ENCODE results near the gene PDHB.

Gene PDHB

DNA sequence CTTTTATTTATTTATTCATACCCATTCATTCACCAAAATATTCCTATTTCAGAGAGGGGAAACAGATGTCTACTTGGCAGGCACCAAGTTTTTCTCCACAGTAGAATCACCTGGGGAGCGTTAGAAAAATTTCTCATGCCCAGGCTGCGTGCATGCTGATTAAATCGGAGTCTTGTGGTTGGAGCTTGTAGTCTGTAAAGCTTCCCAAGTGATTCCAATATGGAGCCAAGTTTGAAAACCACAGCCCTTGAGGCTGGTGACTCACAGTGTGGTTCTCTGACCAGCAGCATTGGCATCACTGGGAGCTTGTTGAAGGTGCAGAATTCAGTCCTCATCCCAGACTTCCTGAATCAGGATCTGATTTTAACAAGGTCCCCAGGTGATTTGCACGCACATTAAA, 49.7 kb downstream of the PDHB start:
- peak overlapping the region; percentile 23 for H2AFZ ChIP-seq
- no peaks in the 10 kb centered on the region for H3K27me3 ChIP-seq (ENCODE audit: control insufficient read depth, insufficient read depth, low read length)
- peak overlapping the region; percentile 38 for H3K4me2 ChIP-seq (ENCODE audit: low read length)
- H3K4me1 ChIP-seq: peaks cover 23% of the 10 kb centered on the region
- H3K9me3 ChIP-seq (ENCODE audit: control insufficient read depth, low read length): no peaks in the 10 kb centered on the region
- no peaks in the 10 kb centered on the region for H3K36me3 ChIP-seq (ENCODE audit: control insufficient read depth, insufficient read depth, low read length)
- H3K9ac ChIP-seq: no peak overlapping the region
- no peak overlapping the region for H3K4me3 ChIP-seq (ENCODE audit: low read depth, low read length)
- H3K27ac ChIP-seq: peak overlapping the region; percentile 66
- TF ChIP-seq, protein P1, sequence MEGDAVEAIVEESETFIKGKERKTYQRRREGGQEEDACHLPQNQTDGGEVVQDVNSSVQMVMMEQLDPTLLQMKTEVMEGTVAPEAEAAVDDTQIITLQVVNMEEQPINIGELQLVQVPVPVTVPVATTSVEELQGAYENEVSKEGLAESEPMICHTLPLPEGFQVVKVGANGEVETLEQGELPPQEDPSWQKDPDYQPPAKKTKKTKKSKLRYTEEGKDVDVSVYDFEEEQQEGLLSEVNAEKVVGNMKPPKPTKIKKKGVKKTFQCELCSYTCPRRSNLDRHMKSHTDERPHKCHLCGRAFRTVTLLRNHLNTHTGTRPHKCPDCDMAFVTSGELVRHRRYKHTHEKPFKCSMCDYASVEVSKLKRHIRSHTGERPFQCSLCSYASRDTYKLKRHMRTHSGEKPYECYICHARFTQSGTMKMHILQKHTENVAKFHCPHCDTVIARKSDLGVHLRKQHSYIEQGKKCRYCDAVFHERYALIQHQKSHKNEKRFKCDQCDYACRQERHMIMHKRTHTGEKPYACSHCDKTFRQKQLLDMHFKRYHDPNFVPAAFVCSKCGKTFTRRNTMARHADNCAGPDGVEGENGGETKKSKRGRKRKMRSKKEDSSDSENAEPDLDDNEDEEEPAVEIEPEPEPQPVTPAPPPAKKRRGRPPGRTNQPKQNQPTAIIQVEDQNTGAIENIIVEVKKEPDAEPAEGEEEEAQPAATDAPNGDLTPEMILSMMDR (IDR thresholded peaks at IDR 0.05): no peak
- H3K79me2 ChIP-seq: peaks cover 12% of the 10 kb centered on the region

DNA sequence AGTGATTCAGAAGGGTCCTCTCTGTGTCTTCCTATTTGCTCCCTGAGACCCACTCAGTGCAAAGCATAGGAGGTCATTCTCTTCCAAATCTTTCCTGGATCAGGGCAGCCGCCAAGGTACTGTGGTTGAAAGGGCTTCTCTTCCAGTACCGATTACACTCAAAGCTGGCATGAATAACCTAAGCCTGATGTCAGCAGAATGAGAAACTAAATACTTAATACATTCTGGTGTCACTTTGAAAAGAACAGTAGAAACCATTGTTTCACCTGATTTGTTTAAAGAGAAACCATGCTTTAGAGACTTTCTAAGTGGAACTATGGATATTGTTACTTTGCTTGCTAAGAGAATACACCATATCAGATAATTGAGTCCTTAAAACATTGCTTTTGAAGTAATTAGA, 50.2 kb downstream of the PDHB start:
- TF ChIP-seq, protein P1 (IDR thresholded peaks at IDR 0.05): no peak
- Histone ChIP-seq H3K27me3 (ENCODE audit: control insufficient read depth, insufficient read depth, low read length) (no peaks in the 10 kb centered on the region), H3K4me1 (peaks cover 23% of the 10 kb centered on the region), H2AFZ (no peak overlapping the region), H3K27ac (peak overlapping the region; percentile 66), H3K4me2 (ENCODE audit: low read length) (no peak overlapping the region), H3K4me3 (ENCODE audit: low read depth, low read length) (no peak overlapping the region), H3K79me2 (peaks cover 13% of the 10 kb centered on the region), H3K36me3 (ENCODE audit: control insufficient read depth, insufficient read depth, low read length) (no peaks in the 10 kb centered on the region), H3K9me3 (ENCODE audit: control insufficient read depth, low read length) (no peaks in the 10 kb centered on the region), H3K9ac (no peak overlapping the region)

DNA sequence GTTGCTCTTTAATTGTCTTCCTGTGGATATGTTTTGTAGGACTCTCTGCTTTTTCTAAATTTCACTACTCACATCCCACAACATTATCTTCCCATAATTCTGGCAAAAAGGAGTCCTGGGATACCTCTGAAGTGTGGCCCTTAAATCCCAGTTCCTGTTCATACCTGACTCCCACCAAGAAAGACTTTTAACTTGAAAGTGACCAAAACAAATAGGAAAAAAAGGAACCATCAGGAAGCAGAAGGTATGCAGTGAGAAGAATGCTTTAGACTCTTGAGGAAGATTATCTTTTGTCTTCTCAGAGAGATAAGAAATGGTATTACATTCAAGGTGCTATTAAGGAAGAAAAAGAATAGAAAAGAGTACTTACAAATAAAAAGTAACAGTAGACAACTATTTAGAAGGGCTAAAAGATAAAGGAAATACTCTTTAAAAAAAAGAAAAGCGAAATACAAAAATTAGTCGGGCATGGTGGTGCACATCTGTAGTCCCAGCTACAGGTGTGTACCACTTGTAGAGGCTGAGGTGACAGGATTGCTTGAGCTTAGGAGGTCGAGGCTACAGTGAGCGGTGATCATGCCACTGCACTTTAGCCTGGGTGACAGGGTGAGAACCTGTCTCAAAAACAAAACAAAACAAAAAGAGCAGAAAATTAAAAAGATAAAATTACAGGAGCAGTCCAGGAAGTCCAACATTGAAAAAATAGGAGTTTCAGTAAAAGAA, 54.1 kb downstream of the PDHB start:
- peaks cover 17% of the 10 kb centered on the region for H3K4me1 ChIP-seq
- no peaks in the 10 kb centered on the region for H3K27me3 ChIP-seq (ENCODE audit: control insufficient read depth, insufficient read depth, low read length)
- TF ChIP-seq, protein P1 (IDR thresholded peaks at IDR 0.05): no peak
- H3K4me3 ChIP-seq (ENCODE audit: low read depth, low read length): no peak overlapping the region
- no peak overlapping the region for H2AFZ ChIP-seq
- H3K36me3 ChIP-seq (ENCODE audit: control insufficient read depth, insufficient read depth, low read length): no peaks in the 10 kb centered on the region
- no peaks in the 10 kb centered on the region for H3K9me3 ChIP-seq (ENCODE audit: control insufficient read depth, low read length)
- peaks cover 6% of the 10 kb centered on the region for H3K79me2 ChIP-seq
- H3K9ac ChIP-seq: no peak overlapping the region
- no peak overlapping the region for H3K4me2 ChIP-seq (ENCODE audit: low read length)
- H3K27ac ChIP-seq: no peak overlapping the region

DNA sequence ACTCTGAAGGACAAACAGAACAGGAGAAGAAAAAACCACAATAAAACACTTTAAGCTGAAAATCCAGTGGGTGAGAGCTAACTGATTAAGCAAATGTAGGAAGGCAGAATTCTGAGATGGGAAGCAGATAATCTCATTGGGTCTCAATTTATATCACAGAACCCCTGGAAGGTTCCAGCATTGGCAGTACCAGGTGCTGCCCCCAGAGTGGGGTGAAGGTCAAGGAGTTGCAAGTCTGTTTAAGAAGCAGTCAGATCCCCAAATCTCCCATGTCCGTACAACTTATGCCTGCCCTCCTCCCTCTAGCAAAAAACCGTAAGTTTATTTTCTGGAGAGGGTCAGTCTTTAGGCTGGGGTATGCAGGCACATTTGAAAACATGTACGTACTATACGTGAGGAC, 55.9 kb downstream of the PDHB start:
- no peaks in the 10 kb centered on the region for H3K27me3 ChIP-seq (ENCODE audit: control insufficient read depth, insufficient read depth, low read length)
- H3K4me1 ChIP-seq: peaks cover 5% of the 10 kb centered on the region
- no peaks in the 10 kb centered on the region for H3K9me3 ChIP-seq (ENCODE audit: control insufficient read depth, low read length)
- no peaks in the 10 kb centered on the region for H3K36me3 ChIP-seq (ENCODE audit: control insufficient read depth, insufficient read depth, low read length)
- H3K4me2 ChIP-seq (ENCODE audit: low read length): no peak overlapping the region
- no peak overlapping the region for H3K4me3 ChIP-seq (ENCODE audit: low read depth, low read length)
- no peak overlapping the region for H3K9ac ChIP-seq
- H3K79me2 ChIP-seq: peaks cover 9% of the 10 kb centered on the region
- TF ChIP-seq, protein P1 (IDR thresholded peaks at IDR 0.05): no peak
- H2AFZ ChIP-seq: no peak overlapping the region
- H3K27ac ChIP-seq: no peak overlapping the region

Measured in parathyroid adenoma (tissue), 2 donors.